GM18505 (cell line): ENCODE data around the gene KRTAP5-6.
"Not testable (repeated sequence)": the region's sequence is repeated elsewhere in the genome, so short reads cannot be mapped to it uniquely, and the experiment has no call there.

Experiments
- ATAC-seq: cut with Tn5 transposase; IDR thresholded peaks from one replicate; pipeline ENCODE4 v1.9.1; 2021; ENCODE audit not compliant: unreplicated experiment
- POLR2A ChIP-seq: IDR thresholded peaks from 4 replicates; pipeline ENCODE4 v1.6.1; 2011; ENCODE audit warnings: borderline replicate concordance; ENCODE audit not compliant: insufficient read depth, insufficient read length; ENCODE audit errors: extremely low read depth

KRTAP5-6 gene

DNA sequence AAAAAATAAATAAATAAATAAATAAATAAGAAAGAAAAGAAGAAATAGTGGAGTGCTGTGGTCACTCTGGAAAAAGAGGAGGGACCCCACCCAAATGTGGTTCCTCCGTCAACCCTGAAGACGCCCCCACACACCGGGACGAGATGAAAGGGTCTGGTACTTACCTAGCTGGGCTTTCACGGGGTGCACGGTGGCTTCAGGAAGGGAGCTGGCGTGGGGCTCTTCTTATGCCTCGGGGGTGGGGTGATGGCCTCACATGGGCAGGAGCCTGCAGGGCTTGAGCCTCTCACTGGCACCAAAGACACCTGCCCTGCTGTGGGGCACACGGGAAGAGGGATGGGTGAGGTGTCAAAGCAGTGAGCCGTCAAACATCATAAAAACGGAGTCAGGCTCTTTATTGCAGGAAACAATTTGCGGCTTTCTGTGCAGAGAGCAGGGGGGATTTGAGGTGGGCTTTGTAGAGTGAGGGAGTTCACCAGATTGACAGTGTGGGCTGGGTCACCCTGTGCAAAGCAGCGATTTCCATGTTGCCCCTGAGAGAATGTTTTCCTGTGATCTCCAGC lies 28.0 kb upstream of the KRTAP5-6 start:
- no peak for ATAC-seq
- TF ChIP-seq POLR2A: no peak

DNA sequence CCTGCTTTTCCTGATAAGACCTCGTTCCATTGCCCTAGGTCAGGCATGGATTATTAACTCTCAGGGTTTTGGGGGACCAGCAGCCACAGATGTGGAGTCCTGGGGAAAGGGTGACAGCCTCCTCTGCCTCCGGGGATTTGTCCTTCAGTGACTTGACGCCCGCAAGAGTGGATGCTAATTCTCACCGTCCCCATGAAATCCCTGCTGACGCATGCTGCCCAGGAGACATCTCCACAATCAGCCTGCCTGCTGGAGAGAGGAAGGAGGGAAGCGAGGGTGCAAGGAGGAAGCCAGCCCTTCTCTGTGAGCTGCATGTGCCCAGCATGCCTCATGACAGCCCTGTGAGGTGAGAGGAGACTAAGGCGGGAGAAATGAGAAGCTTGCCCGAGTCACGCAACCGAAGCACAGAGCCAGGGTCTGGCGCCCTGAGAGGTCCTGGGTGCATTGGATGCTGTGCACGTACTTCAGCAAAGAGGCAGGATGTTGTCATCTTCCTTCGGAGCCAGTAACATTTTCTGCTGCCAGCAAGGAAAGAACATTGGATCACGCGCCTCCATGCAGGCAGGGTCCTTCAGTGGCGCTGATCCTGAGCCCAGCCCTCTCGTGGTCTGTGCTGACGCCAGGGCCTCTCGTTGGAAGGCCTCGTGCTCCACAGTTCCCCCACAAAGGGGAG lies 27.3 kb upstream of the KRTAP5-6 start:
- no peak for TF ChIP-seq POLR2A
- no peak for ATAC-seq

DNA sequence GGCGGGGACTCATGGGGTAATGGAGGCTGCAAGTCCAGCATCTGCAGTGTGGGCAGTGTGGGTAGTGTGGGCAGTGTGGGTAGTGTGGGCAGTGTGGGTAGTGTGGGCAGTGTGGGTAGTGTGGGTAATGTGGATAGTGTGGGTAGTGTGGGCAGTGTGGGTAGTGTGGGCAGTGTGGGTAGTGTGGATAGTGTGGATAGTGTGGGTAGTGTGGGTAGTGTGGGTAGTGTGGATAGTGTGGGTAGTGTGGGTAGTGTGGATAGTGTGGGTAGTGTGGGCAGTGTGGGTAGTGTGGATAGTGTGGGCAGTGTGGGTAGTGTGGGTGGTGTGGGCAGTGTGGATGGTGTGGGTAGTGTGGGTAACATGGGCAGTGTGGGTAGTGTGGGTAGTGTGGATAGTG lies 26.5 kb upstream of the KRTAP5-6 start:
- not testable (repeated sequence) for ATAC-seq

DNA sequence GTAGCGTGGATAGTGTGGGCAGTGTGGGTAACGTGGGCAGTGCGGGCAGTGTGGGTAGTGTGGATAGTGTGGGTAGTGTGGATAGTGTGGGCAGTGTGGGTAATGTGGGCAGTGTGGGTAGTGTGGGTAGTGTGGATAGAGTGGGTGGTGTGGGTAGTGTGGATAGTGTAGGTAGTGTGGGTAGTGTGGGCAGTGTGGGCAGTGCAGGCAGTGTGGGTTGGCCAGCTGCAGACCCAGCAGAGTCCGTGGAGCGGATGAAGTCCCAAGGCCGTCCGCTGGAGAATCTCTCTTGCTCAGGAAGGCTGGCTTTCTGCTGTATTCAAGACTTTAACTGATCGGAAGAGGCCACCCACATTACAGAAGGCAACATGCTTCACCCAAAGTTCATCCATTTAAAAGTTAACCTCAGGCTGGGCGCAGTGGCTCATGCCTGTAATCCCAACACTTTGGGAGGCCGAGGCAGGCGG lies 26.1 kb upstream of the KRTAP5-6 start:
- no peak for ATAC-seq
- TF ChIP-seq POLR2A: no peak

DNA sequence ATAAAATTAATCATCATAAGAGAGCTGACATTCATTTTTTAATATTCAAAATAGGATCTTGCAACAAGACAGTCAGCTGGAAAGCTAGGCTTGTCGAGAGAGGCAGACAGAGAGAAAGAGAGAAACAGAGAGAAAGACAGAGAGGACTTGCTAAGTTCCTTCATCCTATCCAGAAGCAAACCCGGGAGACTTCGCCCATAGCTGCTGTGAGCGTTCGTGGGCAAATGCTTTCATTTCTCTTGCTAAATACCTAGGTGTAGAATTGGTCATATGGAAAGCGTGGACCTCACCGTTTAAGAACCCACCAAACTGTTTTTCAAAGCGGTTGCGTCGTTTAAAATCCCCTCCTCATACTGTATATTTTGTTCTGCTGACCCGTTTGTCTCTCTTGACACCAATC lies 25.3 kb upstream of the KRTAP5-6 start:
- ATAC-seq: no peak
- TF ChIP-seq POLR2A: no peak

DNA sequence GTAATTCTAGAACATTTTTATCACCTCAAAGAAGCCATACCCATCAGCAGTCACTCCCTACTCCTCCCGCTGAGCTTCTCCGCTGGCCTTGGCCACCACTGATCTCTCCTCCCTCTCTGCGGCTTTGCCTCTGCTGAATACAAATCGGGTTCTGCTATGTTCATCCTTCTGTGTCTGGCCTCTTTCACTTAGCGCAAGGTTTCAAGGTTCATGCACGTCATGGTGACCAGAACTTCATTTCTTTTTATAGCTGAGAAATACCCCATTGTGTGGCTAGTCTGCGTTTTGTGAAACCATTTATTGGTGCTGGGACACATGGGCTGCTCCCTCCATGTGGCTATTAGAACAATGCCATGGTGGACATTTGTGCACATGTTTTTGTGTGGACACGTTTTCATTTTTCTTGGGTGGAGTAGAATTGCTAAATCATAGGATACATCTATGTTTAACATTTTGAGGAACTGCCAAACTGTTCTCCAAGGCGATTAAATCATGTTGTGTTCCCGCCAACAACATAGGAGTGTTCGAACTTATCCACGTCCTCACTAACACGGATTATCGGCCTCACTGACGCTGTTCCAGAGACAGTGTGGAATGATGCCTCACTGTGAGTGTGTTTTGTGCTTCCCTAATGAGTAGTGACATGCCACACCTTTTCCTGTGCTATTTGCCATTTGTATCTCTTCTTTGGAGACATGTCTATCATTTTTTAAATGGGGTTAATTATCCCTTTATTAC lies 24.2 kb upstream of the KRTAP5-6 start:
- no peak for TF ChIP-seq POLR2A
- ATAC-seq: no peak

DNA sequence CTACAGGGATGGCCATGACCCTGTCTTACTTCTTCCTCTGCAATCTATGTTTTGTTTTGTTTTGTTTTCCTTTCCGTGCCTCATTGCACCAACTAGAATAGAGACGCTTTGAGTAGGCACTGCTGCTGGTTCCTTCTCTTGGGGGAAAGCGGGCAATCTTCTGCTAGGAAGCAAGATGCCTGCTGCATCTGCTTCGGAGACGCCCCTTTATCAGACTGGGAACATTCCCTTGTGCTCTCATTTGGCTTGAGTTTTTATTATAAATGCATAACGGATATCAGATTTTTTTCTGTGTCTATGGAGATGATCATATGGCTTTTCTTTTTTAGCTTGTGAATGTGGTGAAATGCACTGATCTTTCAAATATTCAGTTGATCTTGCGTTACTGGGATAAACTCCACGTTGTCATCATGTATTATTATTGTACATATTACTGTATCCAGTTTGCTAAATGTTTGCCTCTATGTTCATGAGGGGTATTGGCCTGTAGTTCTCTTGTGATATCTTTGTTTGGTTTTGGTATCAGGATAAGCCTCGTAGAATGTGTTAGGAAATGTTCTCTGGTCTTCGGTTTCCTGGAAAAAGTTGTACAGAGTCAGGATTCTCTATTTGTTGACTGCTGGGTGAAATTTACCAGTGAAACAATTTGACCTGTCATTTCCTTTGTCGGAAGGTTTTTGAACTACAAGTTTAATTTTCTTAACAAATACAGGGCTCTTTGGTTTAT lies 23.4 kb upstream of the KRTAP5-6 start:
- no peak for TF ChIP-seq POLR2A

DNA sequence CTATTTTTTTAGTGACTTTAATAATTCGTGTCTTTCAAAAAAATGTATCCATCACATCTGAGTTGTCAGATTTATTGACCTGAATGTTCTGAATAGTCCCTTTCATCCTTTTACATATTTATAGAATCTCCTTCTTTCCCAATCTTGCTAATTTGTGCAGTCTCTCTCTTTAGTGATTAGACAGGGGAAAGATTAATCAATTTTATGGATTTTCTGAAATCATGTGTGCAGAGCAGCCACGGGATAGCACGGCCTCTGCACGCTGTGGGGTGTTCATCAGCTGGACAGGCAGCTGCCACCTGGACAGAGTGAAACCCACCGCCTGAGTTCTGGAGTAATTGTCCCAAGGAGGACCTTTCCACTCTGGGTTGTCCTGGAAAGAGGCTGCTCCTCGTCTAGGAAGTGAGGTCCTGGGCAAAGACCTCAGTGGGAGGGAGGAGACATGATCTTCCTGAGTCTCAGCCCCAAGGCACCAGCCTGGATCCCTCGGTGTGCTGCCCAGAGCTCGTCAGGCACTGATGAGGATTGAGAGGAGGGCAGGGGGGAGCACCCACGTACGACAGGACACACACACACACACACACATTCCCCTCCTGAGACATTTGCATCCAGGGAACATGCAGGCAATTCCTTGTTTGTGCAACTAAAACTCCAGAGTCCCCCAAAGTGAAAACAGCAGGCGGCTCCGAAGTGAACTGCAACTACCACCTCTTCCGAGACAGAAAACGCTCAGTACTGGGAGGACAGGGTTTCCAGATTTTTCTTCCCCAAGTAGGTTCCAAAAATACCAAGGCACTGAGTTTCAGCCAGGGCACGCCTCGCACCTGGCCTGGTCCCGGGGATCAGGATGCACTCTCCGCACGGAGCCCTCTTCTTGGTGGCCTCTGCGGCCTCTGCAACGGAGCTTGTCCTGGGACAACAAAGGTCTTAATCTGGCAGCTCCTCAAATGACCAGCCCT lies 22.5 kb upstream of the KRTAP5-6 start:
- no peak for ATAC-seq
- TF ChIP-seq POLR2A: no peak

More for the DNA sequence above, 23.4 kb upstream of the KRTAP5-6 start:
- no peak for ATAC-seq

DNA sequence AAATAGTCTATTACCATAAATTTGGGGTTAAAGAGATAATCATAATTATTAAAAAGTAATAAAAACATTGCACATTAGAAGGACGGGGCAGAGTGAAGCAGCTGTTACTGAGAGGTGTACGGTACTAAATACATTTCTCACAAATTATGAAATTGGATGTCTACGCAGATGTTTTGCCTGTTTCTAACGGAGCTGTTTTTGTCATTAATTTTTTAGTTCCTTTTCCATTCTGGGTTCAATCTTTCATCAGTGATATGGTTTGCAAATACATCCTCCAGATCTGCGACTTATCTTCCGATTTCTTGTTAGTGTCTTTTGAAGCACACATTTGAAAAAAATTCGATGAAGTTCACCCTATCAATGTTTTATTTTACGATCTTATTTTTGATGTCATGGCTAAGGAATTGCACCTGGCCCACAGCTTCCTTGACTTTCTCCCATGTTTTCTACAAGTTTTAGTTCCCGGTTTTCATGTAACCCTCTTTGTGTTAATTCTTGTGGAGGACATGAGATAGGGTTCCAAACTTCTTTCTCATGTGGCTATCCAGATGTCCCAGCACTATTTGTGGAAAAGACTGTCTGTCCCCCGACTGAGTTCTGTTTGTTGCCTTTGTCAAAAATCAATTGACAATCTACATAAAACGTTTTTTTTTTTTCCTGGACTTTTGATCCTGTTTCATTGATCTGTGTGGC lies 21.3 kb upstream of the KRTAP5-6 start:
- no peak for ATAC-seq
- no peak for TF ChIP-seq POLR2A

DNA sequence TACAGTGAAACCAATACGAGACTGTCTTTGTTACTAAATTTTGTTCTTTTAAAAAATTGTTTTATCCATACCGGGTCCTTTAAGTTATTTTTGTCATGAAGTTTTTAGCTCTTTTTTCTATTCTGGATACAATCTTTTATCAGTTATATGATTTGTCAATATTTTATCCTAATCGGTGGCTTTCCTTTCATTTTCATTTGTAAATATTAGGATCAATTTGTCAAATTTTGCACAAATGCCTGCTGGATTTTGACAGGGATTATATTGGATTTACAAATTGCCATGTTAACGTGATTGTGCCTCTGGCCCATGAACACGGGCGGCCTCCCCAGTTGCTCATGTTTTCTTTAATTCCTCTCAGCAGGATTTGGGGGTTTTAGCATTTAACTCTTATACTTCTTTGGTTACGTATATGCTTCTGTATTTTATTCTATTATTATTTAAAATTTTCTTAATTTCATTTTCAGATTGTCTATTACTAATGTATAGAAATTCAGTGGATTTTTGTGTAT lies 20.7 kb upstream of the KRTAP5-6 start:
- no peak for TF ChIP-seq POLR2A
- ATAC-seq: no peak

DNA sequence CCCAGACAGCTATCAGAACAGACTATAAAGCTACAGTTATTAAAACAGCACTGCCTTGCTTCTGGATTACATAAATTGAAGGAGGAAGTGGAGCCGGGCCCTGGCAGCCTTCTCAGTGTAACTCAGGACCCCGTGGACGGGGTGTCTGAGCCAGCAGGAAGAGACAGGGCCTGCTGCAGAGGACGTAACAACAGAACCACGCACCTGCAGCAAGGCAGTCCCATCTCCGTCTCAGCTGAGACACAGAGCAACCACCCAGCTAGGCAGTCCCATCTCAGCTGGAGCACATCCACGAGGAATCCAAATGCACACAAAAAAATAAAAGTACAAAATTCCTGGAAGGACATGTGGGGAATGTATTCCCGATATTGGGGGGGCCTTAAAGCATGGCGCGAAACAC lies 17.1 kb upstream of the KRTAP5-6 start:
- ATAC-seq: no peak
- TF ChIP-seq POLR2A: no peak
